Skeletal muscle satellite cell (primary cell): ENCODE measurements around the gene SERTAD4.
A peak's percentile ranks its signal among the peaks of the same experiment; 100 is the strongest.
"Not testable (repeated sequence)": the region's sequence is repeated elsewhere in the genome, so short reads cannot be mapped to it uniquely, and the experiment has no call there.

Experiments
- H3K27me3 ChIP-seq: 2 replicates; pipeline ENCODE4 v1.7.0; 2013; ENCODE audit warnings: low read length; ENCODE audit not compliant: control insufficient read depth, insufficient read depth
- H3K36me3 ChIP-seq: 2 replicates; pipeline ENCODE4 v1.7.0; 2013; ENCODE audit warnings: mild to moderate bottlenecking, control low read depth, low read length; ENCODE audit not compliant: insufficient read depth
- H3K4me1 ChIP-seq: 2 replicates; pipeline ENCODE4 v1.7.0; 2013; ENCODE audit warnings: low read length; ENCODE audit not compliant: control insufficient read depth, insufficient read depth
- H3K4me2 ChIP-seq: 2 replicates; pipeline ENCODE4 v1.7.0; 2013; ENCODE audit warnings: mild to moderate bottlenecking, low read length
- H3K4me3 ChIP-seq: 2 replicates; pipeline ENCODE4 v1.7.0; 2013; ENCODE audit warnings: low read length
- H3K9ac ChIP-seq: 2 replicates; pipeline ENCODE4 v1.7.0; 2013; ENCODE audit warnings: mild to moderate bottlenecking, low read depth, low read length, moderate library complexity
- H3K9me3 ChIP-seq: replicated peaks from 2 replicates; pipeline ENCODE4 v1.7.0; 2013; ENCODE audit warnings: mild to moderate bottlenecking, control low read depth, low read length

The SERTAD4 gene

GRCh38 chr1:210264496-210265380 lies 32.1 kb downstream of the SERTAD4 start:
- Histone ChIP-seq H3K36me3 (no peaks in the 10 kb centered on the region), H3K4me1 (peaks cover 18% of the 10 kb centered on the region), H3K4me3 (no peak overlapping the region), H3K9me3 (no peaks in the 10 kb centered on the region), H3K4me2 (no peak overlapping the region), H3K9ac (no peak overlapping the region), H3K27me3 (peaks cover 9% of the 10 kb centered on the region)

GRCh38 chr1:210265392-210265955 lies 32.9 kb downstream of the SERTAD4 start:
- not testable (repeated sequence) for H3K9ac ChIP-seq, H3K4me3 ChIP-seq, H3K4me2 ChIP-seq, H3K9me3 ChIP-seq, H3K36me3 ChIP-seq
- Histone ChIP-seq H3K27me3 (peaks cover 17% of the 10 kb centered on the region), H3K4me1 (peaks cover 18% of the 10 kb centered on the region)

GRCh38 chr1:210269981-210270380 lies 37.4 kb downstream of the SERTAD4 start:
- H3K36me3 ChIP-seq, result no peaks in the 10 kb centered on the region
- no peak overlapping the region for H3K4me2 ChIP-seq
- H3K4me3 ChIP-seq, result no peak overlapping the region
- peaks cover 44% of the 10 kb centered on the region for H3K27me3 ChIP-seq
- H3K9ac ChIP-seq, result no peak overlapping the region
- H3K4me1 ChIP-seq, result peaks cover 6% of the 10 kb centered on the region
- no peaks in the 10 kb centered on the region for H3K9me3 ChIP-seq

GRCh38 chr1:210272666-210273065 lies 40.1 kb downstream of the SERTAD4 start:
- H3K36me3 ChIP-seq, result no peaks in the 10 kb centered on the region
- no peak overlapping the region for H3K4me3 ChIP-seq

GRCh38 chr1:210280221-210280620 lies 47.6 kb downstream of the SERTAD4 start:
- Histone ChIP-seq H3K36me3 (no peaks in the 10 kb centered on the region), H3K4me2 (no peak overlapping the region), H3K4me3 (no peak overlapping the region), H3K9me3 (peaks cover 9% of the 10 kb centered on the region), H3K27me3 (peaks cover 28% of the 10 kb centered on the region), H3K9ac (no peak overlapping the region), H3K4me1 (no peaks in the 10 kb centered on the region)

More at GRCh38 chr1:210272666-210273065, 40.1 kb downstream of the SERTAD4 start:
- H3K9me3 ChIP-seq, result no peaks in the 10 kb centered on the region
- no peak overlapping the region for H3K9ac ChIP-seq
- H3K4me1 ChIP-seq, result no peaks in the 10 kb centered on the region
- H3K27me3 ChIP-seq, result peaks cover 44% of the 10 kb centered on the region
- no peak overlapping the region for H3K4me2 ChIP-seq

- peaks cover 15% of the 10 kb centered on the region for H3K4me1 ChIP-seq
- H3K9ac ChIP-seq, result no peak overlapping the region
- H3K9me3 ChIP-seq, result no peaks in the 10 kb centered on the region
- no peak overlapping the region for H3K4me3 ChIP-seq
- H3K4me2 ChIP-seq, result no peak overlapping the region
- H3K36me3 ChIP-seq, result no peaks in the 10 kb centered on the region
- peaks cover 41% of the 10 kb centered on the region for H3K27me3 ChIP-seq
Observed at GRCh38 chr1:210288116-210288515, 55.5 kb downstream of the SERTAD4 start.

GRCh38 chr1:210289248-210289647 lies 56.7 kb downstream of the SERTAD4 start:
- Histone ChIP-seq H3K4me3 (no peak overlapping the region), H3K9me3 (no peaks in the 10 kb centered on the region), H3K4me1 (peaks cover 21% of the 10 kb centered on the region), H3K36me3 (no peaks in the 10 kb centered on the region), H3K4me2 (no peak overlapping the region), H3K9ac (no peak overlapping the region), H3K27me3 (peaks cover 33% of the 10 kb centered on the region)

GRCh38 chr1:210291081-210291764 lies 58.6 kb downstream of the SERTAD4 start:
- Histone ChIP-seq H3K27me3 (peaks cover 27% of the 10 kb centered on the region), H3K4me1 (peaks cover 27% of the 10 kb centered on the region), H3K36me3 (no peaks in the 10 kb centered on the region), H3K9ac (no peak overlapping the region), H3K4me3 (no peak overlapping the region), H3K9me3 (no peaks in the 10 kb centered on the region), H3K4me2 (no peak overlapping the region)

- Histone ChIP-seq H3K36me3 (no peaks in the 10 kb centered on the region), H3K4me2 (peak overlapping the region; percentile 79), H3K4me3 (peak overlapping the region; percentile 72), H3K4me1 (peaks cover 27% of the 10 kb centered on the region), H3K27me3 (peaks cover 27% of the 10 kb centered on the region), H3K9me3 (no peaks in the 10 kb centered on the region), H3K9ac (peak overlapping the region; percentile 65)
Observed at GRCh38 chr1:210291786-210292230, 59.2 kb downstream of the SERTAD4 start.

- H3K4me2 ChIP-seq, result peak overlapping the region; percentile 79
- peaks cover 27% of the 10 kb centered on the region for H3K4me1 ChIP-seq
- H3K4me3 ChIP-seq, result peak overlapping the region; percentile 72
- H3K27me3 ChIP-seq, result peaks cover 28% of the 10 kb centered on the region
- no peaks in the 10 kb centered on the region for H3K36me3 ChIP-seq
- H3K9me3 ChIP-seq, result no peaks in the 10 kb centered on the region
- peak overlapping the region; percentile 65 for H3K9ac ChIP-seq
Observed at GRCh38 chr1:210292231-210292871, 59.8 kb downstream of the SERTAD4 start.

- H3K4me1 ChIP-seq, result peaks cover 27% of the 10 kb centered on the region
- H3K27me3 ChIP-seq, result peaks cover 29% of the 10 kb centered on the region
- H3K9ac ChIP-seq, result peak overlapping the region; percentile 65
- H3K4me3 ChIP-seq, result peak overlapping the region; percentile 72
- no peaks in the 10 kb centered on the region for H3K9me3 ChIP-seq
- H3K36me3 ChIP-seq, result no peaks in the 10 kb centered on the region
- H3K4me2 ChIP-seq, result peak overlapping the region; percentile 79
Observed at GRCh38 chr1:210293171-210293607, 60.6 kb downstream of the SERTAD4 start.
